ENCODE data around the gene PLPP1.

The PLPP1 gene

DNA sequence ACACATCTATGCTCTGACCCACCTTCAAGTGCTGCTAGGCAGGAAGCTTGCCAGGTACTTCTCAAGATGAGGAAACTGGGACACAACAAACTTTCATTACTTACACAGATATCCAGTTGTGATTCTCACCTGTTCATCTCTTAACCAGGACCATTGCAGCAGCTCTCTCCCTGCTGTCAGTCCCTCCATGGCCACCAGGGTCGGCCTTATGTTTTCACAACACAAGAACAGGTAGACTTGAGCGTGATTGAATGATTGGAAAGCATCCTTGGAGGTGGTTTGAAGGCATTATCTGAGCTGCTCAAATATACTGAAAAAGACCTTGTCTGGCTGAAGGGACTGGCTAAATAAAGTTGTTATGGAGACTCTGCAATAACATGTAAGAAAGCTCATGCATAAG is 132.6 kb downstream of the PLPP1 start:
- DNase-seq, result no peak

DNA sequence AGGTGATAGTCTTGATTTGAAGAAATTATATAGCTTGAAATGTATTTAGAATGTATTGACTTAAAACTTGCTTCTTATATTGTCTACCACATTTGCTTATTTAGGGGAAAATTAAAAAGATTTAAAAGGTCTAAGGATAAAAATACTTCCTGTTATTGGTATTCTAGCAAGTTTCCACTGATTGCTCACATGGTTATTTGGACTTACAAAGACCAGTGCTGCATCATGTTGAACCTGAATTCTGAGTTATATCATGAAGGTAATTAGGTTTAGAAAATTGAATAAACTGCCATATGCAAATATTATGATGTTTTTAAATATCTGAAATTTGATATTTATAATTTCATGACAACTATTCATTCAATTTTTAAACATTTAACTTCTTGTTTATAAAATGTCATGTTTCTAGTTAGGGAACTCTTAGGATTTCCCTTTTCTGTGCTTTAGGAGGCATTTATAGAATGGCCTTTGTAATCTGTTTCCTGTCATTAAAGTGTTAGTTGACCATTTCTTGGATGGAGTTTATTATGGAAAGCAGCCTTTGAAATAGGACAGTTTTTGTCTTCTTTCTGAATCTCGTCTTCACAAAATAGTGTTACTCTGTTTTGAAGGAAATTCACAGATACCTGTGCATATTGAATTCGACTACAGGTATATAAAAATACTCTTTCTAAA is 141.1 kb downstream of the PLPP1 start:
- no peak for DNase-seq

DNA sequence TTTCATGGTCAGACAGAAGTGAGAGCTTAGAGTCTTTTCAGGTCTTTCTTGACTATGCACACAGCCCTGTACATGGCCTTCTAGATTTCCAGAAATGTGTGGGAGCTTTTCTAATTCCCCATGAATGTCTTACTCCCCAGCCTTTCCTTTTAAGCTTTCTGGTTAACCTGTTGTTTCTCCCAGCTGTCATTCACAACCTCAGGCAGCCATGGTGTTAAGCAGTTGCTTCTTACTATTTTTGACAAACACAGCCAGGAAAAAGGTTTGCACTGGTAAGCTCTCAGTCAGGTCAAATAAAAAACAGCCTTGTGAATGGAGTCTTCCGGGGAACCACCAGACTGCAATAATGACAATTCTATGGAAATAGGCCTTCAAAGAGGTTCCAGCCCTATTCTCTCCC is 142.1 kb downstream of the PLPP1 start:
- DNase-seq, result no peak

DNA sequence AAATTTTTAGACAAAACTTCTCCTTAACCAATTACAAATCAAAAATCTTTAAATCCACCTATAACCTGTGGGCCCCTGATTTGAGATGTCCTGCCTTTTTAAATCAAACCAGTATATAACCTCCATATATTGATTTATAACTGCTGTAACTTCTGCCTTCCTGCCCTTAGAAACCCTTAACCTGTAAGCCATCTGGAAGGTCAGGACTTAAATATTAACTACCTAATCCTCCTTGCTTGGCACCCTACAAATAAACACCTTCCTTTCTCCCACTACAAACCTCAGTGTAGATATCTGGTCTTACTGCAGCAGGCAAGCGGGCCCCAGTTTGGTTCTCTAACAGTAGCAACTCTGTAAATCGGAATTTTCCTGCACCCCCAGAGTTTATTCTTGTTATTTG is 143.1 kb downstream of the PLPP1 start:
- DNase-seq, result no peak

DNA sequence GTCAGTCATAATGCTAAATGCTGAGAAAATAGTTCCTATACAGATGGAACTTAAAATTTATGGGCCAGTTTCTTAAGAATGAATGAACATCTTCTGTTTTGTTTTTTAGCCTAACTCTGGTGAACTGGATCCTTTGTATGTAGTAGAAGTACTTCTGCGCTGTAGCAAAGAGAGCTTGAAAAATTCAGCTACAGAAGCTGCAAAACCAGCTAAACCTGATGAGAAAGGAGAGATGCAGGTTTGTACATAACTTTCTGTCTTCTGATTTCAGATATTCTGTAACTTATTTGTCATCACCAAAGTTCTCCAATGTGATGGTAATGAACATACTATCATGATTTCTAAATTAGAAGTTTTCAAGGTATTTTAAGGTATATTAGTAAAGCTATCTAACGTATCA is 146.9 kb downstream of the PLPP1 start:
- DNase-seq, result no peak

DNA sequence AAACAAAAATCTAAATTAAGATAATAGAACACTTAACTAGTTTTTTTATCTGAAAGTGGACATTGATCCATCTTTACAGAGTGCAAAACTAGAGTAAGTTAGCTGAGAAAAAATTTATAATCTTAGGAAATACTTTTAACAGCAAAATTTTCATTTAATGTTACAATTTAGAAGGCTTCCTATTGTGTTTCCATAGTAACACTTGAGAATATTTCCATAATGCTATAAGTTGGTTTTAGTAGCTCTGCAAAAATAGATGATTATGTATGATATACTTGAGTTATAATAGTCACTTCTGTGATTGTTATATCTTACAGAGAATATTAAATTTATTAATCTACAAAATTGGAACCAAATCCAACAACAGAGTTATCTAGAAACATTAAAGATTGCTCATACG is 148.4 kb downstream of the PLPP1 start:
- no peak for DNase-seq

DNA sequence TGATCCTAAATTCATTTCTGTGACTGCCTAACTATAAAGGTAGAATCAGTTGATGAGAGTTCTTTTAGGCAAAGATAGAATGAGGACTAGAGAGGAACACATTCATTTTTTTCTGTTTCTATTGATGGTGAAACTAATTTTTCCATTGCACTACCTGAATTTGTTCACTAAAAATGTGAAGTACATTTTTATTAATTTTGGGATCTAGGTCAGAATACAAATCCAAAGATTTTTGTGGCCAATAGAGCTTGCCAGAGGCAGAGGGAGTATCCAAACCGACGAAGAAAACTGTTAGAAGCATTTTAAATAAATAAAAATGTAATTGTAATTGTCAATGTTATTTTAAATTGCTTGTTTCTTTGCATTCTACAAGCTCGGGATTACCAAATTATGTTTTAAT is 148.9 kb downstream of the PLPP1 start:
- no peak for DNase-seq

DNA sequence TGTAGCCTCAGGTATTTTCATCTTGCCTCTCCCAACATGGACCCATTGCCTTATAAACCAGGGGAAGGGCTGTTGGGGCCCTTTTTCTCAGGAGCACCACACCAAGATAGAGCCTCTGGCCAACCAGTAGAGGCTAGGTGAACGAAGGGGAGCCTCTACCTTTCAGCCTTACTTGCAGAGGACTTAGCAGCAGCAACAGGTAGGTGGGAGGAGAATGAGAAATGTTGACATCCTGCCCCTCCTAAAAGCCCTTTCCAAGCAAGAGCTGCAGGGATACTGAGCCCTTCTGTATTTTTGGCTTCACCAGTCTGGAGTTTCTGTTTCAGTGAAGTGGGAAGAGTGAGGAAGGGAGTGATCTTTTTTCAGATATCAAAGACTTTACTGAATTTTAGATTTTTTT is 149.5 kb downstream of the PLPP1 start:
- DNase-seq, result no peak

DNA sequence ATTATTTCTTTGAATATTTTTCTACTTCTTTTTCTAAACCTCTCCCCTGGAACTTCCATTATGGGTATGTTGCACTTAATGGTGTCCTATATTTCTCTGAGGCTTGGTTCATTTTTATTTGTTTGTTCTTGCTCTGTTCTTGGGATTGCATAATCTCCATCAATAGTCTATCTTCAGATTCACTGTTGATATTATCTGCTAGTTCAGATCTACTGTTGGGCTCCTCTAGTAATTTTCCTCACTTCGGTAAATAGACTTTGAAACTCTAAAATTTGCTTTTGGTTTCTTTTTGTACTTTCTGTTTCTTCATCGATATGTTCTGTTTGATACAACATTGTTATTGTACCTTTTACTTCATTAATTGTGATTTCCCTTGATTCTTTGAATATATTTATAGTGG is 150.7 kb downstream of the PLPP1 start:
- no peak for DNase-seq

DNA sequence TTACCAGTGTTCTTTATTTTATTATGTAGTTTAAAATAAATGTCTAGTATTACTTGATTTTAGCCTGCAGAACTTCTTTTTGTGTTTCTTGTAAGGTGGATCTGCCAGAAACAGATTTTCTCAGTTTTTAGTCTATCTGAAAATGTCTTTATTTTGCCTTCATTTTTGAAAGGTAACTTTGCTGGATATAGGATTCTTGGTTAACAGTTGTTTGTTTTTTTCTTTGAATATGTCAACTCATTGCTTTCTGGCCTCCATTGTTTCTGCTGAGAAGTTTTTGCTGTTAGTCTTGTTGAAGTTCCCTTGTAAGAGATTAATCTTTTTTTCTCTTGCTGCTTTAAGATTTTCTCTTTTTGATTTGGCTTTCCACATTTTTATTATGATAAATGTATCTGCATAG is 151.5 kb downstream of the PLPP1 start:
- no peak for DNase-seq

DNA sequence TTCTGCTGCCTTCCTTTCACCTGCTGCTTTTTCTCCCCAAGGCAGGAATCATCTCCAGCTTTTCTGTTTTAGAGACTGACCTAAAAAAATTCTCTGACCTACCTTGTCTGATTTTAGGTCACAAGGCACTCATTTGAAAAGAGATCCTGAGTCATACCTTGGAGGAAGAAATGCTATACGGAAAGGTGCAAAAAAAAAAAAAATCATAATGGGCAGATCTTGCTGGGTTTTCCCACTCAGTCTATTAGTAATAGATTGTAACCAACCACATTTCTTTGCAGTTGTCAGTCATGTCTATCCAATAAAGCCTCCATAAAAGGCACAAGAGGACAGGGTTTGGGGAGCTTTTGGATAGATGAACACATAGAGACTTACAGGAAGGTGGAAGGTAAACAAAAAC is 157.0 kb downstream of the PLPP1 start:
- DNase-seq, result no peak

Measured in midbrain (tissue), 1 donor.